ENCODE results near the gene MTFMT. TPM values are rescaled to one million over a fixed set of nuclear protein-coding genes. Genes with fewer than 3 reads are reported as not detected.
A peak's percentile ranks its signal among the peaks of the same experiment; 100 is the strongest.

Gene MTFMT
- total and polyA plus RNA-seq, 2 of the 13 experiments (the other 11 are each of a cell fraction or from before 2014, with no cell fraction given), result 9.9 to 23.2 TPM

DNA sequence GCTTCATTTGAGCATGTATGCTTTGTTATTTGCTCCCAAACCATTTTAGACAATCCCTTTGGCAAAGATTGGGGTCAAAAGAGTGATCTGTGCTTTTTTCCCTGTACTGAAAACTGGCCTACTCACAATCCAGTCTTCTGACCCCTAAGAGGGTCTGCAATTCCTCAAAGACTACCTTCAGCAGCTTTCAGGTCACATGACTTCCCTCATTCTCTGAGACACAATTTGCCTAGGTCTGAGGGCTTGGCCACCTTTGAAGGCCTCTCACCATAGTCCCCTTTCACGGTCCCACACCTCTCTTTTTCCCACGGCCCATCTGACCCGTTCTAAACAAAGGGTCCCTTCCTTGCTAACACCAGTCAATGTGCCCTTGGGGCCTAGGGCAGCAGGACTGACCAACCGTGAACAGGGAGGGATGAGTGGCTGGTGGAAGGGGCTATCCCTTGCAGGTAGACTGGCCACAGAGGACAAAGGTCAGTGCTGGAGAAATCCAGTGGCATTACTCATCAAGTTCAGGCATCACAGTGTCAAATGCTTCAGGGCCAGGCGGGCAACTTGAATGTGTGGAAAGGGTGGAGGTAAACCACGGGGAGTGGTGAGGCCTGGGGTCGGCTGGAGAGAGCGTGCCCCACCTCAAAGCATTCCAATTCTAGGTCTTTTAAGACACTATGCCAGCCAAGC, 27.6 kb upstream of the MTFMT start (continued):
- TF ChIP-seq NFE2L1 (CRISPR knock-in tag; IDR thresholded peaks at IDR 0.05; ENCODE audit: borderline replicate concordance) (no peak), MTF2 (CRISPR knock-in tag; IDR thresholded peaks at IDR 0.05; ENCODE audit: borderline replicate concordance) (no peak), ZNF224 (CRISPR knock-in tag; IDR thresholded peaks at IDR 0.05) (no peak), ONECUT2 (CRISPR knock-in tag; IDR thresholded peaks at IDR 0.05) (no peak), TARDBP (CRISPR knock-in tag; IDR thresholded peaks at IDR 0.05) (peak; percentile 64; the same call in 1 of the 2 replicates), ZNF30 (CRISPR knock-in tag; IDR thresholded peaks at IDR 0.05) (no peak), JUND (CRISPR knock-in tag; IDR thresholded peaks at IDR 0.05) (peak; percentile 97), ZNF441 (CRISPR knock-in tag; IDR thresholded peaks at IDR 0.05; ENCODE audit: borderline replicate concordance) (no peak), ZNF33A (CRISPR knock-in tag; IDR thresholded peaks at IDR 0.05; ENCODE audit: borderline replicate concordance) (no peak), ZNF570 (CRISPR knock-in tag; IDR thresholded peaks at IDR 0.05; ENCODE audit: borderline replicate concordance) (no peak), CBX5 (CRISPR knock-in tag; IDR thresholded peaks at IDR 0.05; ENCODE audit: borderline replicate concordance) (peak; percentile 74; the same call in 1 of the 2 replicates), NFKB2 (CRISPR knock-in tag; IDR thresholded peaks at IDR 0.05; ENCODE audit: borderline replicate concordance) (0 out of 2 replicates have a peak, but pooled peaks have one; percentile 20), REXO4 (CRISPR knock-in tag; IDR thresholded peaks at IDR 0.05; ENCODE audit: borderline replicate concordance) (no peak), YEATS2 (CRISPR knock-in tag; IDR thresholded peaks at IDR 0.05; ENCODE audit: borderline replicate concordance) (peak; percentile 33; the same call in 1 of the 2 replicates), ZNF260 (CRISPR knock-in tag; IDR thresholded peaks at IDR 0.05; ENCODE audit: borderline replicate concordance, low read depth) (no peak), SRF (IDR thresholded peaks at IDR 0.05; ENCODE audit: low read depth, low read length) (no peak), ZNF207 (IDR thresholded peaks at IDR 0.05; ENCODE audit: borderline replicate concordance) (no peak), POLR2G (IDR thresholded peaks at IDR 0.05; ENCODE audit: low read depth, low read length) (peak; percentile 38; the same call in 1 of the 2 replicates), MEIS1 (CRISPR knock-in tag; IDR thresholded peaks at IDR 0.05; ENCODE audit: borderline replicate concordance) (peak; percentile 66; the same call in 1 of the 2 replicates), ARNT2 (CRISPR knock-in tag; IDR thresholded peaks at IDR 0.05; ENCODE audit: low read depth) (no peak)
- TF ChIP-seq, protein P1, sequence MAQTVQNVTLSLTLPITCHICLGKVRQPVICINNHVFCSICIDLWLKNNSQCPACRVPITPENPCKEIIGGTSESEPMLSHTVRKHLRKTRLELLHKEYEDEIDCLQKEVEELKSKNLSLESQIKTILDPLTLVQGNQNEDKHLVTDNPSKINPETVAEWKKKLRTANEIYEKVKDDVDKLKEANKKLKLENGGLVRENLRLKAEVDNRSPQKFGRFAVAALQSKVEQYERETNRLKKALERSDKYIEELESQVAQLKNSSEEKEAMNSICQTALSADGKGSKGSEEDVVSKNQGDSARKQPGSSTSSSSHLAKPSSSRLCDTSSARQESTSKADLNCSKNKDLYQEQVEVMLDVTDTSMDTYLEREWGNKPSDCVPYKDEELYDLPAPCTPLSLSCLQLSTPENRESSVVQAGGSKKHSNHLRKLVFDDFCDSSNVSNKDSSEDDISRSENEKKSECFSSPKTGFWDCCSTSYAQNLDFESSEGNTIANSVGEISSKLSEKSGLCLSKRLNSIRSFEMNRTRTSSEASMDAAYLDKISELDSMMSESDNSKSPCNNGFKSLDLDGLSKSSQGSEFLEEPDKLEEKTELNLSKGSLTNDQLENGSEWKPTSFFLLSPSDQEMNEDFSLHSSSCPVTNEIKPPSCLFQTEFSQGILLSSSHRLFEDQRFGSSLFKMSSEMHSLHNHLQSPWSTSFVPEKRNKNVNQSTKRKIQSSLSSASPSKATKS (CRISPR knock-in tag; IDR thresholded peaks at IDR 0.05), result no peak
- TF ChIP-seq, protein P2, sequence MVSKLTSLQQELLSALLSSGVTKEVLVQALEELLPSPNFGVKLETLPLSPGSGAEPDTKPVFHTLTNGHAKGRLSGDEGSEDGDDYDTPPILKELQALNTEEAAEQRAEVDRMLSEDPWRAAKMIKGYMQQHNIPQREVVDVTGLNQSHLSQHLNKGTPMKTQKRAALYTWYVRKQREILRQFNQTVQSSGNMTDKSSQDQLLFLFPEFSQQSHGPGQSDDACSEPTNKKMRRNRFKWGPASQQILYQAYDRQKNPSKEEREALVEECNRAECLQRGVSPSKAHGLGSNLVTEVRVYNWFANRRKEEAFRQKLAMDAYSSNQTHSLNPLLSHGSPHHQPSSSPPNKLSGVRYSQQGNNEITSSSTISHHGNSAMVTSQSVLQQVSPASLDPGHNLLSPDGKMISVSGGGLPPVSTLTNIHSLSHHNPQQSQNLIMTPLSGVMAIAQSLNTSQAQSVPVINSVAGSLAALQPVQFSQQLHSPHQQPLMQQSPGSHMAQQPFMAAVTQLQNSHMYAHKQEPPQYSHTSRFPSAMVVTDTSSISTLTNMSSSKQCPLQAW (CRISPR knock-in tag; IDR thresholded peaks at IDR 0.05), result peak; percentile 74
- TF ChIP-seq, protein P3, sequence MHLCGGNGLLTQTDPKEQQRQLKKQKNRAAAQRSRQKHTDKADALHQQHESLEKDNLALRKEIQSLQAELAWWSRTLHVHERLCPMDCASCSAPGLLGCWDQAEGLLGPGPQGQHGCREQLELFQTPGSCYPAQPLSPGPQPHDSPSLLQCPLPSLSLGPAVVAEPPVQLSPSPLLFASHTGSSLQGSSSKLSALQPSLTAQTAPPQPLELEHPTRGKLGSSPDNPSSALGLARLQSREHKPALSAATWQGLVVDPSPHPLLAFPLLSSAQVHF (CRISPR knock-in tag; IDR thresholded peaks at IDR 0.05), result no peak
- TF ChIP-seq, protein P4, sequence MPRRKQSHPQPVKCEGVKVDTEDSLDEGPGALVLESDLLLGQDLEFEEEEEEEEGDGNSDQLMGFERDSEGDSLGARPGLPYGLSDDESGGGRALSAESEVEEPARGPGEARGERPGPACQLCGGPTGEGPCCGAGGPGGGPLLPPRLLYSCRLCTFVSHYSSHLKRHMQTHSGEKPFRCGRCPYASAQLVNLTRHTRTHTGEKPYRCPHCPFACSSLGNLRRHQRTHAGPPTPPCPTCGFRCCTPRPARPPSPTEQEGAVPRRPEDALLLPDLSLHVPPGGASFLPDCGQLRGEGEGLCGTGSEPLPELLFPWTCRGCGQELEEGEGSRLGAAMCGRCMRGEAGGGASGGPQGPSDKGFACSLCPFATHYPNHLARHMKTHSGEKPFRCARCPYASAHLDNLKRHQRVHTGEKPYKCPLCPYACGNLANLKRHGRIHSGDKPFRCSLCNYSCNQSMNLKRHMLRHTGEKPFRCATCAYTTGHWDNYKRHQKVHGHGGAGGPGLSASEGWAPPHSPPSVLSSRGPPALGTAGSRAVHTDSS (CRISPR knock-in tag; conservative IDR thresholded peaks at IDR 0.05), result no peak
